GM23338 (cell line): ENCODE data around the gene SYT9. TPM values are rescaled to one million over a fixed set of nuclear protein-coding genes. Genes with fewer than 3 reads are reported as not detected.
A peak's percentile ranks its signal among the peaks of the same experiment; 100 is the strongest.

ENCODE experiments used
- ATAC-seq: fragments of 200-7000 bp; cut with Tn5 transposase; 3 replicates; pipeline ENCODE4 v1.9.1; 2020
- DNase-seq: peaks from one replicate; pipeline ENCODE4 v3.0.0-alpha.2; 2015; ENCODE audit warnings: low spot score
- H2AFZ ChIP-seq: fragments of 200-600 bp; sonication (generic); 2 replicates; pipeline ENCODE4 v1.8.0; 2016; ENCODE audit warnings: antibody characterized with exemption, mild to moderate bottlenecking, moderate library complexity
- H3F3A ChIP-seq: fragments of 200-600 bp; sonication (generic); replicated peaks from 2 replicates; pipeline ENCODE4 v1.8.0; 2017; ENCODE audit warnings: antibody characterized with exemption, mixed run types, low read depth
- H3K27ac ChIP-seq: fragments of 200-600 bp; sonication (generic); 2 replicates; pipeline ENCODE4 v1.6.1; 2016; ENCODE audit warnings: low read depth
- H3K27me3 ChIP-seq: fragments of 200-600 bp; sonication (generic); 2 replicates; pipeline ENCODE4 v1.8.0; 2016; ENCODE audit warnings: mild to moderate bottlenecking, mixed run types, moderate library complexity; ENCODE audit not compliant: insufficient read depth
- H3K36me3 ChIP-seq: fragments of 200-600 bp; sonication (generic); 2 replicates; pipeline ENCODE4 v1.8.0; 2016; ENCODE audit warnings: mild to moderate bottlenecking; ENCODE audit not compliant: insufficient read depth
- H3K4me1 ChIP-seq: fragments of 200-600 bp; sonication (generic); 2 replicates; pipeline ENCODE4 v1.8.0; 2016; ENCODE audit warnings: mild to moderate bottlenecking, moderate library complexity; ENCODE audit not compliant: insufficient read depth
- H3K4me2 ChIP-seq: fragments of 200-600 bp; sonication (generic); 2 replicates; pipeline ENCODE4 v1.7.1; 2017; ENCODE audit warnings: mixed run types
- H3K4me3 ChIP-seq: fragments of 200-600 bp; sonication (generic); 2 replicates; pipeline ENCODE4 v1.6.1; 2016; ENCODE audit warnings: mixed run types
- H3K79me2 ChIP-seq: fragments of 200-600 bp; sonication (generic); replicated peaks from 2 replicates; pipeline ENCODE4 v1.8.0; 2017; ENCODE audit warnings: mild to moderate bottlenecking; ENCODE audit not compliant: insufficient read depth
- H3K9me2 ChIP-seq: fragments of 200-600 bp; sonication (generic); 2 replicates; pipeline ENCODE4 v1.8.0; 2017; ENCODE audit not compliant: insufficient read depth
- H4K20me1 ChIP-seq: fragments of 200-600 bp; sonication (generic); replicated peaks from 2 replicates; pipeline ENCODE4 v1.8.0; 2017; ENCODE audit warnings: mild to moderate bottlenecking; ENCODE audit not compliant: insufficient read depth
- H3K27ac Mint-ChIP-seq: 2 replicates; pipeline ENCODE4 v1.8.0; 2020; ENCODE audit warnings: inconsistent platforms, mild to moderate bottlenecking, moderate library complexity, mixed read lengths
- H3K27me3 Mint-ChIP-seq: 3 replicates; pipeline ENCODE4 v1.8.0; 2022; ENCODE audit warnings: low read depth, mild to moderate bottlenecking, moderate library complexity, mixed read lengths, inconsistent platforms; ENCODE audit not compliant: insufficient read depth, poor library complexity
- H3K36me3 Mint-ChIP-seq: 3 replicates; pipeline ENCODE4 v1.8.0; 2021; ENCODE audit warnings: low read depth, mild to moderate bottlenecking, inconsistent platforms, moderate library complexity, mixed read lengths
- H3K4me1 Mint-ChIP-seq: 3 replicates; pipeline ENCODE4 v1.8.0; 2020; ENCODE audit warnings: mild to moderate bottlenecking, inconsistent platforms, mixed read lengths
- H3K4me3 Mint-ChIP-seq: 3 replicates; pipeline ENCODE4 v1.8.0; 2021; ENCODE audit warnings: moderate library complexity, mild to moderate bottlenecking, inconsistent platforms, mixed read lengths
- H3K9me3 Mint-ChIP-seq: 3 replicates; pipeline ENCODE4 v1.8.0; 2020; ENCODE audit warnings: moderate library complexity, mild to moderate bottlenecking, inconsistent platforms, mixed read lengths
- ETS1 ChIP-seq: IDR thresholded peaks from 2 replicates; pipeline ENCODE4 v1.6.1; 2016; ENCODE audit warnings: antibody characterized with exemption
- EZH2 ChIP-seq: fragments of 200-600 bp; sonication (generic); IDR thresholded peaks from one replicate; pipeline ENCODE4 v1.8.0; 2017; ENCODE audit warnings: antibody characterized with exemption, mild to moderate bottlenecking, low read depth; ENCODE audit not compliant: unreplicated experiment
- NANOG ChIP-seq: IDR thresholded peaks from 2 replicates; pipeline ENCODE4 v1.6.1; 2016; ENCODE audit warnings: antibody characterized with exemption, borderline replicate concordance
- ZNF114 ChIP-seq: fragments of 250-450 bp; sonication (Bioruptor Pico); IDR thresholded peaks from 2 replicates; pipeline ENCODE4 v1.5.0; 2020; ENCODE audit warnings: mild to moderate bottlenecking, moderate library complexity
- ZNF331 ChIP-seq: fragments of 250-450 bp; sonication (Bioruptor Pico); IDR thresholded peaks from 2 replicates; pipeline ENCODE4 v1.5.0; 2020; ENCODE audit warnings: low read depth, mild to moderate bottlenecking, moderate library complexity
- ZNF462 ChIP-seq: fragments of 250-450 bp; sonication (Bioruptor Pico); IDR thresholded peaks from 2 replicates; pipeline ENCODE4 v1.5.0; 2020; ENCODE audit warnings: mild to moderate bottlenecking, moderate library complexity
- polyA plus RNA-seq: library from polyadenylated mRNA; unstranded; fragments of >200 nt; fragmentation: Nextera tagmentation; extraction: Ambion mirVana; gene quantifications from 2 replicates; pipeline ENCODE4 v1.2.1, GENCODE V29; 2016
- total RNA-seq: library from RNA; depleted of rRNA; stranded (reverse); fragments of >200 nt; shearing (Covaris generic); gene quantifications from 2 replicates; pipeline ENCODE4 v1.2.3, GENCODE V29; 2014

SYT9 gene
- total and polyA plus RNA-seq, 2 experiments from 2014 or later: 0.91 to 2.4 TPM

GRCh38 chr11:7449211-7449840 is 197.6 kb downstream of the SYT9 start:
- peaks cover 8% of the 10 kb centered on the region for H3K4me1 ChIP-seq
- peaks cover 3% of the 10 kb centered on the region; the same call in 1 of the 3 replicates for H3K9me3 Mint-ChIP-seq
- H3K27ac Mint-ChIP-seq: 0 out of 2 replicates have a peak overlapping the region, but pooled peaks have one; percentile 38
- no peak overlapping the region for H3K4me3 Mint-ChIP-seq
- DNase-seq (no peak), ATAC-seq (no peak)
- H3K36me3 Mint-ChIP-seq: no peaks in the 10 kb centered on the region
- H3K4me2 ChIP-seq: no peak overlapping the region
- H3K4me3 ChIP-seq: no peak overlapping the region
- H3K27me3 Mint-ChIP-seq: peaks cover 8% of the 10 kb centered on the region
- no peaks in the 10 kb centered on the region for H3K79me2 ChIP-seq
- no peak overlapping the region for H3K27ac ChIP-seq
- no peaks in the 10 kb centered on the region for H3K9me2 ChIP-seq
- no peak overlapping the region for H2AFZ ChIP-seq
- H3F3A ChIP-seq: no peaks in the 10 kb centered on the region
- no peaks in the 10 kb centered on the region for H4K20me1 ChIP-seq
- H3K36me3 ChIP-seq: no peaks in the 10 kb centered on the region
- H3K4me1 Mint-ChIP-seq: peaks cover 15% of the 10 kb centered on the region
- TF ChIP-seq ZNF331 (CRISPR knock-in tag) (no peak), EZH2 (no peak), ETS1 (no peak), NANOG (no peak), ZNF462 (no peak), ZNF114 (CRISPR knock-in tag) (no peak)
- no peaks in the 10 kb centered on the region for H3K27me3 ChIP-seq
